ENCODE results near the gene RBP3.

DNA sequence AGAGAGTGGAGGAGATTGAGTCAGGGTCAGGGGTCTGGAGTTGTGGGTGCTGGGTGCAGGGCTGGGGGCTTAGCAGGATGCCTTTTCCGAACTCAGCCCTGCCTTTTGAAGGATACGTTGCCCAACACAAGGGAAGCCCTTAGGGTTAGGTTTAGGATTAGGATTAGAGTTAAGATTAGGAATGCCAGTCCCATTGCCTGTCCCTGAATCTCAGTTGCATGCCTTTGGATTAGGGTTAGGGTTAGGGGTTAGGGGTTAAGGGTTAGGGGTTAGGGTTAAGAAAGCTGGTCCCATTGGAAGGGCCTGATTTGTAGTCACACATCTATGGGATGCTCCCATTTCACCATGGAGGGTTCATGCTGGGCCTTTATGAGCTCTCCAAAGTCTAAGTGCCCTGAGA is 56.8 kb downstream of the RBP3 start:
- TF ChIP-seq, protein P1, sequence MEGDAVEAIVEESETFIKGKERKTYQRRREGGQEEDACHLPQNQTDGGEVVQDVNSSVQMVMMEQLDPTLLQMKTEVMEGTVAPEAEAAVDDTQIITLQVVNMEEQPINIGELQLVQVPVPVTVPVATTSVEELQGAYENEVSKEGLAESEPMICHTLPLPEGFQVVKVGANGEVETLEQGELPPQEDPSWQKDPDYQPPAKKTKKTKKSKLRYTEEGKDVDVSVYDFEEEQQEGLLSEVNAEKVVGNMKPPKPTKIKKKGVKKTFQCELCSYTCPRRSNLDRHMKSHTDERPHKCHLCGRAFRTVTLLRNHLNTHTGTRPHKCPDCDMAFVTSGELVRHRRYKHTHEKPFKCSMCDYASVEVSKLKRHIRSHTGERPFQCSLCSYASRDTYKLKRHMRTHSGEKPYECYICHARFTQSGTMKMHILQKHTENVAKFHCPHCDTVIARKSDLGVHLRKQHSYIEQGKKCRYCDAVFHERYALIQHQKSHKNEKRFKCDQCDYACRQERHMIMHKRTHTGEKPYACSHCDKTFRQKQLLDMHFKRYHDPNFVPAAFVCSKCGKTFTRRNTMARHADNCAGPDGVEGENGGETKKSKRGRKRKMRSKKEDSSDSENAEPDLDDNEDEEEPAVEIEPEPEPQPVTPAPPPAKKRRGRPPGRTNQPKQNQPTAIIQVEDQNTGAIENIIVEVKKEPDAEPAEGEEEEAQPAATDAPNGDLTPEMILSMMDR (IDR thresholded peaks at IDR 0.05) = no peak
- no peak for TF ChIP-seq POLR2A (IDR thresholded peaks at IDR 0.05)
